IMR-90 (cell line): ENCODE measurements around the gene BCAS3. TPM values are rescaled to one million over a fixed set of nuclear protein-coding genes. Genes with fewer than 3 reads are reported as not detected.

Experiments used
- ATAC-seq: fragments of 200-7000 bp; cut with Tn5 transposase; 2 replicates; pipeline ENCODE4 v1.9.1; 2020; ENCODE audit warnings: low read depth, mild to moderate bottlenecking, moderate library complexity
- BruUV-seq: library from RNA; stranded (reverse); fragments of 400-500 nt; replicated peaks from 2 replicates; lab custom pipeline; 2021; lab: Mats Ljungman, UMichigan
- CTCF ChIA-PET: fragments of 300-600 bp; formaldehyde crosslinking; extraction: SDS; loops from one replicate; lab custom pipeline; 2021; ENCODE audit warnings: antibody characterized with exemption; lab: Yijun Ruan, JAX
- POLR2A ChIA-PET: fragments of 300-600 bp; sonication (Branson Sonifier 250); formaldehyde crosslinking; loops from one replicate; lab custom pipeline; 2022; ENCODE audit warnings: antibody characterized with exemption; ENCODE audit not compliant: unreplicated experiment; lab: Charles Lee
- DNase-seq: peaks from one replicate; pipeline ENCODE4 v3.0.0; 2013
- H2AFZ ChIP-seq: replicated peaks from 2 replicates; pipeline ENCODE3; 2013; ENCODE audit warnings: low read length, mild to moderate bottlenecking; ENCODE audit not compliant: poor library complexity
- H2AK5ac ChIP-seq: 2 replicates; pipeline ENCODE4 v1.6.1; 2013; ENCODE audit warnings: low read depth, low read length, inconsistent platforms
- H2AK9ac ChIP-seq: replicated peaks from 2 replicates; pipeline ENCODE3; 2013; ENCODE audit warnings: mild to moderate bottlenecking, low read depth, low read length, moderate library complexity; ENCODE audit not compliant: poor library complexity
- H2BK120ac ChIP-seq: 2 replicates; pipeline ENCODE4 v1.6.1; 2013; ENCODE audit warnings: low read depth, low read length, inconsistent platforms
- H2BK15ac ChIP-seq: 3 replicates; pipeline ENCODE4 v1.6.1; 2013; ENCODE audit warnings: low read depth, low read length, inconsistent platforms
- H2BK20ac ChIP-seq: 2 replicates; pipeline ENCODE4 v1.6.1; 2013; ENCODE audit warnings: low read depth, mild to moderate bottlenecking, inconsistent platforms, low read length, moderate library complexity
- H2BK5ac ChIP-seq: 2 replicates; pipeline ENCODE4 v1.6.1; 2013; ENCODE audit warnings: mild to moderate bottlenecking, low read depth, low read length, inconsistent platforms; ENCODE audit not compliant: poor library complexity, severe bottlenecking
- H3K14ac ChIP-seq: replicated peaks from 2 replicates; pipeline ENCODE4 v1.6.1; 2013; ENCODE audit warnings: low read depth, low read length, inconsistent platforms
- H3K18ac ChIP-seq: 2 replicates; pipeline ENCODE4 v1.6.1; 2013; ENCODE audit warnings: low read depth, low read length, control low read depth
- H3K23ac ChIP-seq: 2 replicates; pipeline ENCODE4 v1.6.1; 2013; ENCODE audit warnings: low read depth, low read length, inconsistent platforms
- H3K27ac ChIP-seq: 2 replicates; pipeline ENCODE4 v1.5.1; 2013; ENCODE audit warnings: mild to moderate bottlenecking, control low read depth, low read length; ENCODE audit not compliant: insufficient read depth
- H3K27me3 ChIP-seq: 2 replicates; pipeline ENCODE4 v1.6.1; 2013; ENCODE audit warnings: low read length; ENCODE audit not compliant: control insufficient read depth, insufficient read depth
- H3K36me3 ChIP-seq: 2 replicates; pipeline ENCODE4 v1.6.1; 2013; ENCODE audit warnings: low read length, mixed read lengths; ENCODE audit not compliant: control insufficient read depth, insufficient read depth
- H3K4ac ChIP-seq: 2 replicates; pipeline ENCODE4 v1.6.1; 2013; ENCODE audit warnings: low read depth, low read length, inconsistent platforms
- H3K4me1 ChIP-seq: 2 replicates; pipeline ENCODE4 v1.6.1; 2013; ENCODE audit warnings: low read length, mixed read lengths; ENCODE audit not compliant: control insufficient read depth, insufficient read depth
- H3K4me2 ChIP-seq: 2 replicates; pipeline ENCODE4 v1.6.1; 2013; ENCODE audit warnings: low read depth, mild to moderate bottlenecking, control low read depth, low read length, moderate library complexity
- H3K4me3 ChIP-seq: 2 replicates; pipeline ENCODE4 v1.5.1; 2013; ENCODE audit warnings: low read depth, mild to moderate bottlenecking, control low read depth, low read length, moderate library complexity; ENCODE audit not compliant: insufficient read depth
- H3K56ac ChIP-seq: 2 replicates; pipeline ENCODE4 v1.6.1; 2013; ENCODE audit warnings: low read length, inconsistent platforms; ENCODE audit not compliant: insufficient read depth; ENCODE audit errors: extremely low read depth
- H3K79me1 ChIP-seq, 2 experiments: 2 replicates each; pipeline ENCODE4 v1.6.1; 2013; ENCODE audit warnings: low read length in 2 of 2, inconsistent platforms in 1 of 2, low read depth in 1 of 2
- H3K9ac ChIP-seq: 2 replicates; pipeline ENCODE4 v1.6.1; 2013; ENCODE audit warnings: low read depth, low read length, control low read depth
- H3K9me1 ChIP-seq: 2 replicates; pipeline ENCODE4 v1.6.1; 2013; ENCODE audit warnings: low read length, inconsistent platforms; ENCODE audit not compliant: insufficient read depth
- H3K9me3 ChIP-seq: 2 replicates; pipeline ENCODE4 v1.6.1; 2013; ENCODE audit warnings: low read length; ENCODE audit not compliant: control insufficient read depth, insufficient read depth
- H4K20me1 ChIP-seq: 2 replicates; pipeline ENCODE4 v1.6.1; 2013; ENCODE audit warnings: low read length, inconsistent platforms; ENCODE audit not compliant: insufficient read depth
- H4K5ac ChIP-seq: 2 replicates; pipeline ENCODE4 v1.6.1; 2013; ENCODE audit warnings: mild to moderate bottlenecking, low read depth, low read length, control low read depth
- H4K8ac ChIP-seq, 2 experiments: 2 replicates each; pipeline ENCODE4 v1.6.1; 2013; ENCODE audit warnings: low read depth in 2 of 2, low read length in 2 of 2, control low read depth in 1 of 2, inconsistent platforms in 1 of 2
- H4K91ac ChIP-seq: 2 replicates; pipeline ENCODE4 v1.6.1; 2013; ENCODE audit warnings: low read depth, low read length, inconsistent platforms; ENCODE audit not compliant: insufficient read depth
- BHLHE40 ChIP-seq: fragments of 150-350 bp; IDR thresholded peaks from 2 replicates; pipeline ENCODE4 v1.6.1; 2016; ENCODE audit warnings: mild to moderate bottlenecking, low read depth, low read length
- CEBPB ChIP-seq: IDR thresholded peaks from 2 replicates; pipeline ENCODE4 v1.6.1; 2012; ENCODE audit warnings: low read depth, low read length, improper control_type of control experiment
- ELK1 ChIP-seq: fragments of 150-350 bp; IDR thresholded peaks from 2 replicates; pipeline ENCODE4 v1.6.1; 2016; ENCODE audit warnings: low read depth, mild to moderate bottlenecking, low read length, moderate library complexity, borderline replicate concordance
- MAZ ChIP-seq: IDR thresholded peaks from 2 replicates; pipeline ENCODE4 v1.6.1; 2012; ENCODE audit warnings: low read depth, mild to moderate bottlenecking, low read length, improper control_type of control experiment, moderate library complexity, borderline replicate concordance
- USF2 ChIP-seq: fragments of 150-350 bp; IDR thresholded peaks from 2 replicates; pipeline ENCODE4 v1.6.1; 2017; ENCODE audit warnings: mild to moderate bottlenecking, antibody characterized with exemption, low read length, low read depth
- WGBS, 2 experiments: methylation state at CpG; one replicate each; pipeline versions ENCODE4 v1.1.5 to v1.1.7; 2013; ENCODE audit warnings: missing lambda C conversion rate in 2 of 2; ENCODE audit not compliant: insufficient read length in 1 of 2; ENCODE audit errors: extremely low coverage in 2 of 2; 5-methylcytosine and 5-hydroxymethylcytosine counted together
- dilution Hi-C: fragments of 300-500 bp; cut with HindIII; formaldehyde crosslinking; loops from one replicate; pipeline ENCODE4 v1.14.3; 2018; ENCODE audit warnings: low sequenced_read_pairs; ENCODE audit not compliant: unreplicated experiment
- in situ Hi-C: fragments of 300-500 bp; cut with MboI; formaldehyde crosslinking; loops from 3 replicates; pipeline ENCODE4 v1.14.3; 2019; ENCODE audit warnings: low sequenced_read_pairs, inconsistent platforms, mixed read lengths
- intact Hi-C: fragments of 100-400 bp; cut with micrococcal nuclease; formaldehyde crosslinking; loops from 2 replicates; pipeline ENCODE4 v1.10.0; 2022
- polyA plus RNA-seq, 3 experiments: library from polyadenylated mRNA; depleted of rRNA; stranded (reverse); fragments of >200 nt; gene quantifications; 2 replicates each; pipeline ENCODE4 v1.2.3, GENCODE V29; 2012; ENCODE audit warnings: low replicate concordance in 1 of 3
- total RNA-seq: library from RNA; depleted of rRNA; stranded (reverse); fragments of >200 nt; gene quantifications from 2 replicates; pipeline ENCODE4 v1.2.3, GENCODE V29; 2012

Gene BCAS3
- total and polyA plus RNA-seq, 2 of the 4 experiments (the other 2 are of a cell fraction) = 6.3 to 27.1 TPM

- H4K8ac ChIP-seq = no peak overlapping the region
- H3K27ac ChIP-seq = no peak overlapping the region
- no peak overlapping the region for H2BK20ac ChIP-seq
- no peak overlapping the region for H2AFZ ChIP-seq
- no peak overlapping the region for H3K9ac ChIP-seq
- H3K4me1 ChIP-seq = 0 out of 2 replicates have a peak, but pooled peaks cover 2% of the 10 kb centered on the region
- H3K4me3 ChIP-seq = no peak overlapping the region
- no peak overlapping the region for H4K91ac ChIP-seq
- H2AK9ac ChIP-seq = no peak overlapping the region
- no peak overlapping the region for H3K56ac ChIP-seq
- H2AK5ac ChIP-seq = no peak overlapping the region
- no peak for DNase-seq
- H4K5ac ChIP-seq = no peak overlapping the region
- no peak overlapping the region for H3K14ac ChIP-seq
- no peak overlapping the region for H3K4me2 ChIP-seq
- no peak overlapping the region for H3K4ac ChIP-seq
- no peak overlapping the region for H2BK120ac ChIP-seq
- H2BK5ac ChIP-seq = no peak overlapping the region
- 100% methylated on average over 1 of the region's 4 CpGs; no CpG with 5 or more reads in 1 of the 2 experiments for WGBS, 2 experiments
- H3K36me3 ChIP-seq = no peaks in the 10 kb centered on the region
- H3K9me1 ChIP-seq = no peaks in the 10 kb centered on the region
- TF ChIP-seq ELK1 (no peak), MAZ (no peak), BHLHE40 (no peak), CEBPB (no peak), USF2 (no peak)
- H3K9me3 ChIP-seq = no peaks in the 10 kb centered on the region
- no peak for ATAC-seq
- H4K20me1 ChIP-seq = no peaks in the 10 kb centered on the region
- ChIA-PET POLR2A (no interaction called here), CTCF (interaction anchor here (1.6 kb wide), 1 partner anchor 21 kb away, joined by 6 read pairs; no protein-coding TSS in a partner anchor)
- no peaks in the 10 kb centered on the region for H3K27me3 ChIP-seq
- intact Hi-C loops (no loop called here), in situ Hi-C loops (no loop called here), dilution Hi-C loops (no loop called here)
- no peak overlapping the region for H2BK15ac ChIP-seq
- no peak overlapping the region for H3K18ac ChIP-seq
- H3K79me1 ChIP-seq = no peaks in the 10 kb centered on the region
- BruUV-seq = no TSS peak
- no peak overlapping the region for H3K23ac ChIP-seq
These were observed 63.4 kb downstream of the BCAS3 start for GRCh38 chr17:60741031-60741430.
